Stimulated activated CD4-positive, alpha-beta T cell treated with anti-CD3 and anti-CD28 coated beads, Interleukin-12 subunit alpha, Interleukin-12 subunit beta, amount 100 ng/mL, for 4 hours (primary cell): ENCODE measurements around the gene S100A2.
"Not testable (repeated sequence)": the region's sequence is repeated elsewhere in the genome, so short reads cannot be mapped to it uniquely, and the experiment has no call there.

Experiments
- DNase-seq: peaks from one replicate; pipeline ENCODE4 v3.0.0-alpha.2; 2020

Gene S100A2

GRCh38 chr1:153562021-153562420 lies 3.6 kb downstream of the S100A2 start:
- not testable (repeated sequence) for DNase-seq

GRCh38 chr1:153561466-153561985 lies 4.1 kb downstream of the S100A2 start:
- DNase-seq: no peak

- no peak for DNase-seq
Observed at GRCh38 chr1:153560771-153561465, 4.7 kb downstream of the S100A2 start.

- no peak for DNase-seq
Observed at GRCh38 chr1:153560241-153560640, 5.4 kb downstream of the S100A2 start.

- no peak for DNase-seq
Observed at GRCh38 chr1:153557877-153558276, 7.8 kb downstream of the S100A2 start.

- no peak for DNase-seq
Observed at GRCh38 chr1:153556348-153556747, 9.3 kb downstream of the S100A2 start.

DNA sequence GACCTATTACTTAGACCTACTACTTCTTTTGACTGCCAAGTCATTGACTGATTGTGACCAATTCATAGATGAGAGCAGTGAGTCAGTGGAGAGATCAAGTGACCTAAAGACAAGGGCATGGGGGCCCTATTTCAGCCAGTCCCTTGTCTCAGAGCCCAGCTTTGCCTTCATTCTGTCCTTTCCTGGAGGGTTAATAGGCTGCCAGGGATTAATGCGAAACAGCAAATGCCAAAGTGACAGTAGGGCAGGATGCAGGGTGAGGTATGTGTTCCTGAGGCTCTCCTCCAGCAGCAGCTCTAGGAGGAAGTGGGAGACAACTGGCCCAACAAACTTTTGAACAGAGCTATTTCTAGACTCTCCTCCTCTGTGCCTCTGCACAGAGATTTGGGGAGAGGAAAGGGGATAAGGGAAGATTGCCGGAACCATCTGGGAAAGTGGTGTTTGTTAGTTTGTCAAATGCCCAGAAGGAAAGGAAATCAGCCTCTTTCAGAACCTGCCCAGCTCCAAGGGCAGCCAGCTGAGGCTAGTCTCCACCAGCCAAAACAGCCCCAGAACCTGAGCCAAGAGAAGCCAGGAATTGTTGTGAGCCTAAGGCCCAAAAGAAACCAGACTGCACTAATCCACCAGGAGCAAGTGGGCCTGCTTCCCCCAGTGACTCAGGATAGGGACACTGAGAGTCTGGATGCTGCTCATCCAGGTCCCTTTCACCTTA lies 11.7 kb downstream of the S100A2 start:
- DNase-seq: no peak

GRCh38 chr1:153553096-153553495 lies 12.5 kb downstream of the S100A2 start:
- DNase-seq: no peak

DNA sequence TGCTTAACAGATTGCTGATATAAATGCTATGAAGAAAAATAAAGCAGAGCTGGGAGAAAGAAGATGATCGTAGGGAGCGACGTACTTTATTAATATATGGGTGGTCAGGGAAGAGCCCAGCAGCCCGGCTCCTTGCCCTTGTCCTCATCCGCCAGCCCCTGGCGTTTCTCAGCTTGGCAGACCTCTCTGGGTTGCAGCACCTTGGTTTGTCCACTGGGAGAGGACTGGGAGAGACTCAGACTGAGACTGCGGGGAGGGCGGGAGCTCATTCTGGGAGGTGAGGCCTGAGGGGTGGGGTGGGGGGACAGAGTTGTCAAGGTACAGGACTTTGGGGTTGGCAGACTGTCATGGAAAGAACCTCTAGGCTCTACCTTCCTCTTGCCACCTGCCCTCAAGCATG lies 13.3 kb downstream of the S100A2 start:
- no peak for DNase-seq

- no peak for DNase-seq
Observed at GRCh38 chr1:153550827-153551500, 14.7 kb downstream of the S100A2 start.

GRCh38 chr1:153550398-153550758 lies 15.3 kb downstream of the S100A2 start:
- DNase-seq: no peak

GRCh38 chr1:153549741-153550397 lies 15.8 kb downstream of the S100A2 start:
- no peak for DNase-seq

DNA sequence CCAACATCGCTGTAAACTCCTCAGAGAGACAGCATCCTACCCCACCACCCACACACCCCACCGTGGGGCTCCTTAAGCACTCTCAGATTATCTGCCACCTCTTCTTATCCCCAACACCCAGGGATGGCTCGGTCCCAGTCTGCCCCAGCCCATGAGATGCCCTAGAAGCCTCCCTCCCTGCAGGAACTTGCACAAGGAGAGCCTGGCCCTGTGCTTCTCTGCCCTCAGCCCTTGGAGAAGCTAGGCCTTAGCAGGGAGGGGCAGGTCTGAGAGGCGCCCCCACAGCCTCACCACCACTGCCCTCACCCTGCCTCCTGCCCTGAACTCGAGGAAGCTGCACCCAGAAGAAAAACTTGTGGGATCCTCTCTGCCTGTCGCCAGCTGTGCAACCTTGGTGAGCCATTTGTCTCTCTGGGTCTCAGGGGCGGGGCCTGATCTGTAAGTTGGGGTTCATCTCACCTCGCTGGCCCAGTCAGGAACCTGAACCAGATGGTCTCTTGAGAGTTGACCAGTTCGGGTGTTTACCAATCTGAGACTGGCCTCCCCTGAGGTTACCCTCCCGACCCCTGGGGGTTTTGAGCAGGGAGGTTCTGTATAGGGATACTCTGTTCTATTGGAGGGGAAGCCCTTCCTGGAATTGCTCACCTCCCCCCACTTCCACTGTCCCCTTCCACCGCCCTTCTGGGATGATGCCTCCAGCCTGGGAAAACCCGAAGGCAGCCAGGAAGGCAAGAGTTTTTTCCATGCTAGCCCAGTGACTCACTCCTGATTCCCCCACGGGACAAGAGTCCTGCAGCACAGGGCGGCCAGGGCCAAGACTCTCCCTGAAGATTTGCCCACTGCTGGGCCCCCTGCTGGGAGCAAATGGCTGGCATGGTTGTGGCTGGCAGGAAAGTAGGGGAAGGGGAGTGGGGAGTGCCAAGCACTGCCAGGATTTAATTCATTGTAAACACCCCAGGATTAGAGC lies 16.6 kb downstream of the S100A2 start, which contains the start of gene S100A3:
Gene S100A3 (minus strand): TSS at position 537 of the 967 bp plus-strand sequence. CDS start 773 bp downstream, outside the sequence.
- no peak for DNase-seq

- no peak for DNase-seq
Observed at GRCh38 chr1:153547560-153548551, 17.8 kb downstream of the S100A2 start.

DNA sequence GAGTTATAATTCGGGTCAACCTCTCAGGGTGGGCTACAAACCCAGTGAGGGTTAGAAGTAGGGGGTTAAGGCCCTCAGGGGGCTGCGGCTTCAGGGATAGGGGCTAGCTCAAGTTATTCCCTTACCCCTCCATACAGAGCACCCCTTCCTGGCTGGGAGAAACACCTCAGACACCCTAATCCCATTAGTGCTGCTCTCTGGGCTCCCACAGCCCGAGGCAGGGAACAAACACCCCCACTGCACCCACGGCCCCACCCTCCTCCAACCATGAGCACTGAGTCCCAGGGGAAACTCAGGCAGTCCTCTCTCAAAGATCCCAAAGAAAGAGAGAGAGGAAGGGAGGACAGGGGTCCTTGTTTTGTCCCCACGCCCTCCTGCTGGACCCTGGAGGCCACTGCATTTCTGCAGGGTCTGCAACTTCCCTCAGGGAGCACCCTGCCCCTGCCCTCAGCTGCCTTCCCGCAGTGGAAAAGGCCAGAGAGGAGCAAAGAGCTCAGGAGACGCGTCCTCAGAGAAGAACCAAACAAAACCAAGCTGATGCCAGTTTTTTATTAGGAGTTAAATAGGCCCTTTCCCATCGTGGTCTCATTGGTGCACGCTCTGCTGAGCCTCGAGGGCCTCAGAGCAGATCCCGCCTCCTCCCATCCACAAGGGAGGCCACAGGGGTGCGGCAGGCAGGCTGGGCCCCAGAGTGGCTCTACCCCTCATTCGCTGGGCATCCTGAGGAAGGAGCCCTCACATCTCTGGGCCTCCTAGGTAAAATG lies 18.7 kb downstream of the S100A2 start:
- DNase-seq: no peak

DNA sequence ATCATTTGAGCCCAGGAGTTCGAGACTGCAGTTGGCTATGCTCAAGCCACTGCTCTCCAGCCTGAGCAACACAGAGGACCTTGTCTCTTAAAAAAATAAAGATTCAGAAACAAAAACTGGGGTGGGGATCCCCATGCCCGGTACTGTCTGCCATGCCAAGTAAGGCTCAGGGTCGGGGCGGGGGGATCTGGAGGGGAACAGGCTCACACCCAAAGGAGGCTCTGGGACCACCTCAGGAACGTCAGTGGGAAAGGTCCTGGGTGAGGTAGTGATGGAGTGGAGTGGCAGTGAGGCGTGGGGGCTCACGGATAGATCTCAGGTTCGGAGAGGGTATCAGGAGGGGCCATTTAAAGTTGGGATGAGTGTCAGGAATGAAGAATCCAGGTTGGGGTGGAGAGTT lies 19.3 kb downstream of the S100A2 start:
- no peak for DNase-seq

- DNase-seq: peak; percentile 86
Observed at GRCh38 chr1:153545067-153546055, 20.3 kb downstream of the S100A2 start, which contains the start of gene S100A4. TSS of gene S100A4 (minus strand) at chr1:153545806. CDS start at chr1:153544794, 1,012 bp downstream.

DNA sequence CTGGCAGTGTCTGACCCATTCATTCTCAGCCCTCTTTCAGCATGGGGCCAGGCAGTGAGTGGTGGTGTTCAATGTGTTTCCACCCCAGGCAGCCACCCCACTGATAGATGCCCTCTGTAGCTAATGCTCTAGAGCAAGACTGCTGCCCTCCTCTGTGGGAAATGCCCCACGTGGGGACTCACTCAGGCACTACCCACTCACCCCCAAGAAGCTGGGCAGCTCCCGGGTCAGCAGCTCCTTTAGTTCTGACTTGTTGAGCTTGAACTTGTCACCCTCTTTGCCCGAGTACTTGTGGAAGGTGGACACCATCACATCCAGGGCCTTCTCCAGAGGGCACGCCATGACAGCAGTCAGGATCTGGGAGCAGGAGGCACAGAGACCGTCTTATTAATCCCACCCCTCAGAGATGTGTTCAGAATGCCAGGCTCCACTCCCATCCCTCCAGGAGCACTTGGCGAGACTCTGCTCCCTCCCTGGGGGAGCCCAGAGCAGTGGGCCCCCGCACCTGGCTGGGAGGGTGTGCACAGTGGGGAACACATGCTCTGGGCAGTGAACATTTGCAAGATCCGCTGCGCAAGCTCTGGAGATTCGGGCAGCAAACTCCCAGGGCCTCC lies 21.1 kb downstream of the S100A2 start:
- DNase-seq: no peak
